Frontal cortex (tissue), 1 donor: Measurements from ENCODE around the gene MACO1. TPM values are rescaled to one million over a fixed set of nuclear protein-coding genes. Genes with fewer than 3 reads are reported as not detected.

Experiments used
- total RNA-seq: library from RNA; depleted of rRNA; stranded (reverse); fragments of >200 nt; gene quantifications from one replicate; pipeline ENCODE4 v1.2.3, GENCODE V29; 2014

The MACO1 gene
- total RNA-seq, 1 donor from 2014 or later: 103 TPM

Other genes starting within 250 kb of the MACO1 start
- gene SYF2, start 198.4 kb upstream of the MACO1 start, total RNA-seq: 34.2 TPM
- 48.5 TPM for gene RSRP1, start 183.4 kb upstream of the MACO1 start, total RNA-seq
- gene RHD, start 158.4 kb upstream of the MACO1 start, total RNA-seq: 0.41 TPM
- 186 TPM for gene TMEM50A, start 92.6 kb upstream of the MACO1 start, total RNA-seq
- under 0.01 TPM for gene RHCE, start 10.1 kb upstream of the MACO1 start, total RNA-seq
- gene LDLRAP1, start 112.7 kb downstream of the MACO1 start, total RNA-seq: 1.6 TPM
- 5.3 TPM for gene MAN1C1, start 185.9 kb downstream of the MACO1 start, total RNA-seq